ENCODE data around the gene PAXX.
"Not testable (repeated sequence)": the region's sequence is repeated elsewhere in the genome, so short reads cannot be mapped to it uniquely, and the experiment has no call there.

The PAXX gene

DNA sequence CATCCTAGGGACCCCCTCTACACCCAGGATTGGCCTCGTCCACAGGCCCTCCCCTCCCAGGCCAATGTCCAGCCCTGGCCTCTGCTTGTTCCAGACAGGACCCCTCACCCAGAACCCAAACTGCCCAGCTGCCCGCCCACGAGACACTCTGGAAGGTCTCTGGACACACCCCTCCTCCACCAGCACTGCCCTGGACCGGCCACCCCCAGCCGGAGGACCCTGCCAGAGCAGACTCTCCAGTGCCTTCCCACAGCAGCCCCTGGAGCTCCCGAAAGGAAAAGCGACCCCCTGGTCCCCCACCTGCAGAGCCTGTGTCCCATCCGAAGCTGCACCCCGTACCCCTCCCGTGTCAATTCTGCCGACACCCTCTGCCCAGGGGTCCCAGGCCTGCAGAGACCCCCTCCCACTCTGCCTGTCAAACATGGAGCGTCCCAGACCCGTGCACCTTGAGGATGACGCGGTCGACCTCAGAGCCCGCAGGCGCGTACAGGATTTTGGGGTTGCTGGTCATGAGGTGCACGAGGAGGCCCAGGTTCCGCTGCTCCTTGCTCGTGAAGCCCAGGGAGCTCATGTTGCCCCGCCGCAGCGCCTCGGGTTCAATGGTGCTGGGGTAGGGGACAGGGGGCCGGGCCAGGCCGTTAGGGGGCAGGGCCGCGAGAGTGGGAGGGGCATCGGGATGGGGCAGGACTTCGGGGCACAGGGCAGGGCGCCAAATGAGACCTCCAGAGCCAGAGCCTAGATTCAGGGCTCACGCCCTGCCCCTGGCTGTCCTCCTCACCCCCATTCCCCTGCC is 27.9 kb downstream of the PAXX start:
- DNase-seq = no peak

DNA sequence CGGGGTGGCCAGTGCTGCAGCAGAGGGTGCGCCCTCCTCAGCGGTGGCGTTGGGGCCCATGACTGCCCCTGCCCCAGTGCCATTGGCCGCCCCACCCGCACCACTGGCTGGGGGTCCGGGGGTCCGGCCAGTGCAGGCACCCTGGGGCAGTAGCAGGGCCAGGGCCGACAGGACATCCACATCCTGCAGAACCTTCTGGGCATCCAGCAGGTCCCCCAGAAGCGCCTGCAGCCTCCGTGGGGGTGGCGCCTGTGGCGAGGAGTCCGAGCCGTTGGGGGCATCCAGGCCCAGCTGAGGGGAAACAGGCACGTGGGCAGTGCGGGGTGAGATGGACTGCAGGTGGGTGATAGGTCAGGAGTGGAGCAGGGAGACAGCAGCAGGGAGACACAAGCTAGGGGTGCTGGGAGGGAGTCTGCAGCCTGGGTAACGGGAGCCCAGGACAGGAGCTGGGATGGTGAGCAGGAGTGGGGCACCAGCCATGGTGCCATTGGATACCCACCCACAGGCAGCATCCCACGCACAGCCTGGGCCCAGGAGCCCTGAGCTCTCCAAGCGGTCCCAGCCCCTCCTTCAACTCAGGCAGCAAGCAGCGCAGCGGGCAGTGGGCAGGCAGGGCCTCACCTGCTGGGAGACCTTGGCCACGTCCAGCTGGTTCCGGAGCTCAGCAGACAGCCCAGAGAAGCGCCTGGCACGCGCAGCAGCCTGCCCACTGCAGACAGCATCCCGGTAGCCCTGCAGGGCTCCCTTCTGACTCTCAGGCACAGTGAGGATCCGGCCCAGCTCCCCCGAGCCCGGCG is 28.7 kb downstream of the PAXX start:
- no peak for DNase-seq

DNA sequence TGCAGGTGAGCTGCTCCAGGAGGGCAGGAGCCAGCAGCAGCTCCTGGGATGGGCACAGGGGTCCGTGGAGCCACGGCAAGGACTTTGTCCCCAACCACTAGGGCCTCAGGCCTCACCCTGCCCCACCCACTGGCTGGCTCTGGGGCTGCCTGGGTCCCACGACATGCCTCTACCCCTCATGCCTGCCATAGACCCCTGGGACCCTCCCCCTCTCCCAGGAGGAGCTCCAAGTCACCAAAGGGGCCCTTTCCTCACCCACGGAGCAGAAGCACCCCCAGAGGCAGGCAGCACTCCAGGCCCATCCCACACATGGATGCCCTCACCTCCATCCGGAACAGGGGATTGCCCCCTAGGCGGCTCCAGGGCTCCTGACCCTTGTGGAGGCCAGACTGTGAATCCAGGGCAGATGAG is 29.4 kb downstream of the PAXX start:
- no peak for DNase-seq

DNA sequence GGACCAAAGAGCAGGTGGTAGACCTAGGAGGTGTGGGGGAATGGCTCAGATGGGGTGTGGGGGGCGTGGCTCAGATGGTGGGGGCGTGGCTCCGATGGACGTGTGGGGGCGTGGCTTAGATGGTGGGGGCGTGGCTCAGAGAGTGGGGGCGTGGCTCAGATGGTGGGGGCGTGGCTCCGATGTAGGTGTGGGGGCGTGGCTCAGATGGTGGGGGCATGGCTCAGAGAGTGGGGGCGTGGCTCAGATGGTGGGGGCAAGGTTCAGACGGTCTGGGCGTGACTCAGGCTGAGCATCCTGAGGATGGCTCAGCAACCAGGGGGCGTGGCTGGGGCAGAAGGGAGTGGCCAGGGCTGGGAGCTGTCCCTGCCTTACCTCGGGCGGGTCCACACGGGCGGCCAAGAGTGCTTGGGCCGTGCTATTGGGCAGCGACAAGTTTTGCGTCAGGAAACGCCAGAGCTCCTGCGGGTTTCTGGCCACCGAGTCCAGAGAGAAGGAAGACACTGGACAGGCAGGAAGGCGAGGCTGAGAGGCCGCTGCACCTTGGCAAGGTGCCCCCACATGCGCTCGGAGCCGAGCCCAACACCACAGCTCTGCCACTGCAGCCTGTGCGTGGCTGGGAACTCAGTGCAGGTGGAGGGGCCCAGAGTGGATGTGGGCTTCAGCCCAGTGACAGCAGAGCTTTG is 29.9 kb downstream of the PAXX start:
- peak; percentile 75 for DNase-seq

DNA sequence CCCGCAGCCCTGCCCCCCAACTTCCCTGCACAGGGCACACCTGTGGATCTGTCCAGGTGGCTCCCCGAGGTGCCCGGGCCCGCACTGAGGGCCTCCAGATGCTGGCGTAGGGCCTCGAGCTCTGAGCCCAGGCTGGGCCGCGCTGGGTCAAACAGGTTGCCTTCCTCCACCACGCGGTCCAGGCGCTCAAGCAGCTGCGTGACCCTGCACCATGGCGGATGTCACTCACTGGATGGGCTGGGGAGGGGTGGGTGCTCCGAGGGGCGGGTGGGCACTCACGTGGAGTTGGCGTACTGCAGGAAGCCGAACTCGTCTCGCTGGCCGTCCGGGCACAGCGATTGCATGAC is 30.4 kb downstream of the PAXX start:
- DNase-seq = no peak

DNA sequence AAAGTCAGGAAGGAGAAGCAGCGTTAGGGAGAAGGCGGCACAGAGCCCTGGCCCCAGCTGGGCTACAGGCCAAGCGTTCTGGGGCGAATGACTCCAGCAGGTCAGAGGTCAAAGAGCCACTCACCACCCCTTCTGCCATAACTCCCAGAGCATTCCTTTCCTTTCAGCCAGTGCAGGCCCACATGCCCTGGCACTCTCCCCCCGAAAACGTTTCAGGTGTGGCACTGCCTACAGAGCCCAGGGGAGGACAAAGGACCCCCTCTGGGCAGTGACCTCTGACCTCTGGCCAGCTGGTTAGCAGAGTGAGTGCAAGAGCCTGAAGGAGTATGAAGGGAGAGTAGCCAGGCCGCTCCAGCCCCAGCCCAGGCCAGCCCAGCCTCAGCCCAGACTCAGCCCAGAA is 30.9 kb downstream of the PAXX start:
- no peak for DNase-seq

DNA sequence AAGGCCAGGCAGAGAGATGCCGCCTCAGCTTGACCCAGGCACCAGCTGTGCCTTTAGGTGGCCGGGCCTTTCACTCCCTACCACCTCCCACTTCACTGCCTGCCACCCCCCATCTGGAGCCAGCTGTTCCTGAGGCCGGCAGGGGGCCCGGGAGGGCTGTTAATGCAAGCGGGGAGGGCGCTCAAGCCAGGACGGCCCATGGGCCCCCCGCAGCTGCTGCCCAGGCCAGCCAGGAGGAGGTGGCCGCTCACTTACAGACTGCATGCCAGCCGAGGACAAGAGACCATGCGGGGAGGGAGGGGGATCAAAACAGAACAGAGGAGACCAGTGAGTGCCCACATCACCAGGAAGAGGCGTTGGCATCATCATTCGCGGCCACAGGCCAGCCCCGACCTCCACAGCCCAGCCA is 31.4 kb downstream of the PAXX start:
- DNase-seq = no peak

DNA sequence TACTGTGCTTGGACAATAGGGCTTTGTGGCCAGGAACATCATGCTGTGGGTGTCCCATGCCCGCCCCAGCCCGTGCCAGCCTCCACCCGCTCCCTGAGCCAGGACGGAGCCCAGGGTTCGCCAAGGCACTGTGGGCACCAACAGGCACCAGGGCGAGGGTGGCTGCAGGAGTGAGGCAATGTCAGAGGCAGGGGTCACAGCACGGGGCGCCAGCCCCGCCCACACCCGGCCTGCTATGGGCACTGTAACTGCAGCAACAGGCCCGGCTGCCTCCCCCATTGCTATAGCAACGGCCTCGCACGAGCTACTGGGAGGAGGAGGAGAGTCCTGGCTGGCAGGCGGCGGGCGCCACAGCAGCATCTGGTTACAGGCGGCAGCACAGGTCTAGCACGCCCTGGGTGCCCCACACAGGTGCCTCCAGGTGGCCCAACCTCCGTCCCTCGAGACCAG is 33.3 kb downstream of the PAXX start:
- DNase-seq = no peak

DNA sequence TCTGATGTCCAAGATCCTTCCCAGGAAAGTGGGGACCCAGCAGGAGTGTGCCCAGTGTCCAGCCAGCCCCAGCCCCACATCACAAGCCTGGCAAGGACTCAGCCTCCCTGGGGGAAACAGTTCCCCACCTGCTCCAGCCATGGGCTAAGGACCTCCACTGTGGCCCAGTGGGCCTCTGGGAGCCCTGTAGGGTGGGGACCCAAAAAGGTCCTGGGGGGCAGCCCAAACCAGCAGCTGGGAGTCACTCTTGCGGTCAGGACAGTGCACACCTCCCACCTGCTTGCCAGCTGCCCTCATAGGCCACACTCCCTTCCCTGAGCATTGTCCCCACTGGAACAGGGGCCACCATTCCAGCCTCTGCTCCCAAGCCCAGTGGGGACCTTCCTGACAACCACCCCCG is 34.2 kb downstream of the PAXX start:
- DNase-seq = no peak

DNA sequence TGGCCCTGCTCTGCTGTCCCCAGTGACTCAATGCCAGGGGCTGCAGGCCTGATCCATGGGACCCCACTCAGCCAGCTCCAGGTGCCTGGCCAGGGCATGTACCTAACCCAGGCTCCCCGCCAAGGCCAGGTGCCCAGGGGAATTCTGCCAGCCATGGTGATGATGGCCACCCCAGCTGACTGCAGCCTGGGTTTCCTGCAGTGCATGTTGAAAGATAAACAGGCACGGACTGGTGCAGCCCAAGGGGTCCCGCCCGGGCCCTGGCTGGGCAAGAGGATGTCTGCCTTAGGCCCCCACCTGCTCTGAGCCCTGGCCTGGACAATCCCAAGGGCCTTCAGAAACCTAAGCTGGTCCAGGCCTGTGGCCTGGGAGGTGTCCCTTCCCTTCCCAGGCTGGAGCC is 34.6 kb downstream of the PAXX start:
- no peak for DNase-seq

DNA sequence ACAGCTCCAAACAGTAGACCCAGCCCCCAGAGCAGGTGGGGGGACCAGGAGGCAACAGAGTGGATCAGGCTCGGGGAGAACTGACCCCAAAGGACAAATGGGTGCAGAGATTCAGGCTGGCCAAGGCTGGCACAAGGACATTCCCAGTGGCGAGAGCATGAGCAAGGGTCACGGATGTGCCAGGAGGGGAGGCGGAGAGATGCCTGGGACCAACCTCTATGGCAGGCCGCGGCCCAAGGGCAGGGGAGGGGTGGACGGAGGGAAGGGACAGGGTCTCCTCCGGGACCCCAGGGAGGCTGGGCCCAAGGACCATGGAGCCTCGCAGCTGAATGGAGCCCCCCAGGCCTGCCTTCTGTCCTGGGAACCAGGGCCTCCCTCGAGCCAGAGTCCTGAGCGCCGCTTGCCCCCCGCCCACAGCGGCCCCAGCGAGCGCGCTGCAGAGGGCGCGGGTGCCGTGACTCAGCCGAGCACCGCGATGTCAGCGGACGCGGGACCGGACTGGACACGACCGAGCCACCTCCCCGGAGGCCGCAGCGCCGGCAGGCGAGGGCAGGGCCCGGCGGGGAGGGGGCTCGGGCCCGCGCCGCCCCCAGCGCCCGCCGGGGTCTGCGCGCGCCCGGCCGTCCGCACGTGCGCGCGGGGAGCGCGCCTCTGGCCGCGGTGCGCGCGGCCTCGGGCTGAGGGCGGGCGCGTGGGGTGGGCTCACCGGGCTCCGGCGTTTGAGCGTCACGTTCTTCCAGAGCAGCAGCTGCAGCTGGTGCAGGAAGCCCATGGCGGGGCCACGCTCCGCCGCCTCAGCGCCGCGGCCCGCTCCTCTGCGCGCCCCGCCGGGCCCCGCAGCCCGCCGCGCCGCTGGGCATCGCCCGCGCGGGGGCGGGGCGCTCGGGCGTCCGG is 35.4 kb downstream of the PAXX start, which contains the start of gene ABCA2:
Gene ABCA2, minus strand, starts transcription at position 869 of the 894 bp plus-strand sequence. Its CDS starts 97 bp downstream, at position 772.
- no peak for DNase-seq

DNA sequence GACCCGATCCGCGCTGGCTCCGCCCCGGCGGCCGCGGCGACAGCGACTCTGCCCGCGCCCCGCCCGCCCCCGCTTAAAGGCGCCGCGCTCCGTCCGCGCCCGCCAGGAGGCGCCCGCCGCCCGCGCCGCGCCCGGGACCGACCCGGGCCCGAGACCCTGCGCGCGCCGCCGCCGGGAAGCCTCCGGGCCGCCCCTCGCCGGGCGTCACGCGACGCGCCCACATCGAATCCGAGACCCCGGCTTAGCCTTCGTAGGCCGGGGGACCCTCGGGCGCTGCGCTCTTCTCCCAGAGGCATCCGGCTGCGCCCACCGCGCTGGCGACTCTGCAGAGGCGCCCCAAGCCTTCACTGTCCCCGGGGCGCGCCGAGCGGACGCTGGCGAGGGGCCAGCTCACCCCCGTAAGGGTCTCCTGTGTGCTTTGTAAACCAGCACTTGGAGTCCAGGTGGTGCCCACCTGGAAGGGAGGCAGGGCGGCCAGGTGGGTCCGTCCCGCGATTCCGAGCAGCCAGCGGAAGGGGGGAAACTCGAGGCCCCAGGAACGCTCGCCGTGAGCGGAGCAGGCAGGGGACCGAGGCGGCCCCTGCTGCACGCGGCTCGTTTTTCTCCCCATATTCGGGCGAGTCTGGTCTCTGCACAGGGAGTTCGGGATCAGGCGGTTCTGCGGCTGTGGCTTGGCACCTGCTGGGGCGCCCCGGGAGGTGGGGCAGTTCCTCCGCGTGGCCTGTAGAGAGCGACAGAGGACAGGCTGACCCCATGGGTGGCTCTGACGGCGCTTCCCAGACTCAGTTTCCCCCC is 36.2 kb downstream of the PAXX start:
- peak; percentile 75 for DNase-seq

DNA sequence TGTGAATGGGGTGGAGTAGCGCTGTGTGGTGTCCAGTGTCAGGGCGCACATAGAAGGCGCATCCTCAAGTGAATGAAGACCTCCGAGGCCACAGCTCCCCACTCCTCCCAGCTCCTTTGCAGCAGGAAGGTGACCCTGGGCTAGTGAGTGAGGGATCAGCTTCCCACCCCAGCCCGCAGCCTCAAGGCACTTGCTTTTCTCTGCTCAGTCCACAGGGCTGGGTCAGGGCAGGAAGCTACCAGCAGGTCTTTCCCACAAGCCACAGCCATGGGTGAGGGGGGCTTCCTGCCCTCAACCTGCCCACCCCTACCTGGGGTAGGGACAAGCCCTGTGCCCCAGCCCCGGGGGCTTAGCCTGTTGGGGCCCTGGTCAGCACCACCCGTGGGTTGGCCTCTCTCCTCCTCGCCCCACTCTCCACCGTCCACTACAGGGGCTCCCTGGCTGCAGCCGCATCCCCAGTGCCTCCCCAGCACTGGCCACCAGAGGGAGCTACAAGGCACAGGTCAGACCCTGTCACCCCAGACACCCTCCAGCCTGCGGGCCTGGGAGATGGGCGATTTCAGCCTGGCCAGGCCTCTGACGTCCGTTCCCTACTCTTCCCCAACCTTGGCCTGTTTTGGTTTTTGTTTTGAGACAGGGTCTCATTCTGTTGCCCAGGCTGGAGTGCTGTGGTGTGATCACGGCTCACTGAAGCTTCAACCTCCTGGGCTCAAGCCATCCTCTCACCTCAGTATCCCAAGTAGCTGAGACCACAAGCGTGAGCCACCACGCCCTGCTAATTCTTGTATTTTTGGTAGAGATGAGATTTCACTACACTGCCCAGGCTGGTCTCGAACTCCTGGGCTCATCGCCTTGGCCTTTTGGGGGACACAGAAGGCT is 37.1 kb downstream of the PAXX start:
- DNase-seq = peak; percentile 85

DNA sequence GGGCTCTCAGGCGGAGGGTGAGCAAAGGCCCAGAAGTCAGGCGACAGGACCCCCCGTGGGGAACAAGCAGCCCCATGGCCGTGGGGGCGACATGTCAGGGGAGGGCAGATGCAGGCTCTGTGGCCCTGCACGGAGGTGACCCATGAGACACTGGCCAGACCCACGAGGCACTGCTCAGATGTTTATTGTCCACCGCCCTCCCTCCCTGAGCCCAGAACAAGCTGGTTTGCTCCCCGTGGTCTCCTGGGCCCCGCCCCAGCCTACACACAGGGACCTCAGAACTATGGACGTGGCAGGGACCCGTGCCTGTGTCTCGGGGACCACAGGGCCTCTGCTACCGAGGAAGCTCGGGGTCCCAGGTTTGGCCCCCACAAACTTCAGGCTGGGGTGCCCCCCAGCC is 37.8 kb downstream of the PAXX start:
- DNase-seq = peak; percentile 48

DNA sequence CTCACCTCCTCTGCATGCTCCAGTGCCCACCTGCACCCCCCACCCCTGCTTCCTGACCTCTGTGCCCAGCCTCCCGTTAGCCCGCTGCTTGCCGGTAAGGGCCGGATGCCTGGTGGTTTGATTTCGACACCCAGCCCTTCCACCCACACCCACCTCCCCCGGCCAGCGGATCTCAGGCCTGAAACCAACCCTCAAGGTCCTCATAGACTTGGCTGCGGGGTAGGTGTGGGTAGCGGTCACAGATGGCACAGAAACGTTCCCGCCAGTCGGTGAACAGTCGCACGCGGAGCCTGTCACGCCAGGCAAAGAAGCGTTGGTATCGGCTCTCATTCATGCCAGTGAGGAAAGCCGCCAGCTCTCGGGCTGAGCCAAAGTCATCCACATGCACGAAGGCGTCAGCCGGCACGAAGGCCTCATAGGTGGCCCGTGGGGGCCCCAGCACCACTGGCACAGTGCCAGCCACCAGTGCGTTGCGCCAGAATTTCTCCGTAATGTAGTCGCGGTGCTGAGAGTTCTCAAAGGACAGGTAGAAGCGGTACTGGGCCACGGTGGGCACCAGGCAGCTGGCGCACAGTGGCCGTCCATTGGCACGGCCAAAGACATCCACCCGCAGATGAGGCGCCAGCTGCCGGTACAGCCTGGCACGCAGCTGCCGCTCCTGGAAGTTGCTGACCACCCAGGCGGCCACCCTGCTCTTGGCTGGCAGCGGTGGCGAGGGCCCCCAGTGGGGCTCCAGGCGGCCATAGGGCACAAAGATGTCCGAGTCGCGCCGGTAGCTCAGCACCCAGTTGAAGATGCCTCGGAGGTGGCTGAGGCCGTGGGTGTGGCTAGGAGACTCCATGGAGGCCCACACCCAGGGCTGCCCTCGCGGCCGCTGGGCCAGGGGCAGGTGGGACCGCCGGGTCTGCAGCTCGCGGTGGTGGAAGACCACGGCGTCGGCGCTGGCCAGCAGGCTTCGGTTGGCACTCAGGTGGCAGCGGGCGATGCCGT is 38.6 kb downstream of the PAXX start:
- peak; percentile 72 for DNase-seq

DNA sequence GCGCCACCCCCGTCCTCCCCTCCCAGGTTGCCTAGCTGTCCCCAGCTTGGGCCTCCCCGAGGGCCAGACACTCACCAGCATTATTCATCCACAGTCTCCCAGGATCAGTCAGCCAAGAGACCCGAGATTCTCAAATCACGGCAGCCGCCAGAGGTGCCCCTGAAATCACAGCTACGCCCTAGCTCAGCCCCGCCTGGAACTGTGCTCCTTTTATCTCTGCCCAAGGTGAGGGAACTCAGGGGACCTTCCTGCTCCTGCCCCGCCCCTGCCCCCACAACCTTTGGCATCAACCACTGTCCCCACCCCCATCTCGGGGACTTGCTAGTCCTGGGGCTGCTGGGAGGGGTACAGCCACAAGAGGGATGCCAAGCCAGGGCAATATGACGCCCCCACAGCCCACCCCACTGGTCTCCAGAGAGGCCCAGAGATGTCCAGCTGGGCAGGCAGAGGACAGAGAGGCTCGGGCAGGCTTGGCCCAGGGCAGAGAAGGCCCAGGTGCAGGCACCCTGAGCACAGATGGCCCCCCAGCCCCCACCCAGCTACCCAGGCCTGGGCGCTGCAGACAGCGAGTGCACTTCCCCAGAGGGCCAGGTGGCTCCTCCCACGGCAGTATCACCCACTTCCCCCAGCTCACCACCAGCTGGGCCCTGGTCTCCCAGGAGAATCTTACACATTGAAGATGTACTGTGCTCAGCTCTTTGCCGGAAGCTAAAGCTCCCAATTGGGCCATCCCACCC is 39.9 kb downstream of the PAXX start, which contains the start of gene FUT7:
Gene FUT7, minus strand, starts transcription at position 185 of the 737 bp plus-strand sequence. Its CDS starts 97 bp downstream, at position 88.
- no peak for DNase-seq

DNA sequence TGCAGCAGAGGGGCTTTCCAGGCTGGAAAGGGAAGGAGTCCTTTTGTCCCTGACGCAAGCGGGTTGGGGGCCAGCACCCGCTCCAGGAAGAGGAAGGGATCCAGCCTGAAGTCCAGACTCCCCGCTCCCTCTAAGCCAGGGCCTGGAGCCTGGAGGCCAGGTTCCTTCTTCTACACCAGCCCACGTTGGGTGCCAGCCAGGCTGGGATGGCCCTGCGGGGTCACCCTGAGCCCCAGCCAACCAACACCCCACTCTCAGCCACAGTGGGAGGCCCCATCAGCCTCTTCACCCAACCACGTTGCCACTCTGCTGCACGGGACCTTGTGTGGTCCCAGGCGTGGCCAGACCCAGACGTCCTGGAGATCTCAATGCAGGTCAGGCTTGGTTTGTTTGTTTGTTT is 40.6 kb downstream of the PAXX start:
- DNase-seq = no peak

DNA sequence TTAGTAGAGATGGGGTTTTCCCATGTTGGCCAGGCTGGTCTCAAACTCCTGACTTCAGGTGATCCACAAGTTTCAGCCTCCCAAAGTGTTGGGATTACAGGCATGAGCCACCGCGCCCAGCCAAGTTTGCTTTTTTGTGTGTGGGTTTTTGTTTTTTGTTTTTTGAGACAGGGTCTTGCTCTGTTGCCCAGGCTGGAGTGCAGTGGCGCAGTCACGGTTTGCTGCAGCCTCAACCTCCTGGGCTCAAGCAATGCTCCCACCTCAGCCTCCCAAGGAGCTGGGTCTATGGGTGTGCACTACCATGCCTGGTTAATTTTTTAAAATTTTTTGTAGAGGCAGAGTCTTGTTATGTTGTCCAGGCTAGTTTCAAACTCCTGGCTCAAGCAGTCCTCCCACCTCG is 41.3 kb downstream of the PAXX start:
- not testable (repeated sequence) for DNase-seq
